Esophagus muscularis mucosa (tissue), 4 donors: ENCODE measurements around the gene RHNO1. TPM values are rescaled to one million over a fixed set of nuclear protein-coding genes. Genes with fewer than 3 reads are reported as not detected.

ENCODE experiments used
- DNase-seq: peaks from one replicate; pipeline ENCODE4 v3.0.0-alpha.2; 2017; ENCODE audit errors: extremely low spot score
- H3K27ac ChIP-seq, 4 donors: fragments of 200-600 bp; sonication (generic); replicated peaks in 1 of 4; 1 replicate in 3 of 4; 2 replicates in 1 of 4; pipeline ENCODE4 v1.5.1; 2016 to 2019; ENCODE audit warnings: mild to moderate bottlenecking in 1 of 4
- H3K27me3 ChIP-seq, 4 donors: fragments of 200-600 bp; sonication (generic); one replicate each; pipeline versions ENCODE4 v1.5.1 to v1.6.0; 2016 to 2019
- H3K36me3 ChIP-seq, 4 donors: fragments of 200-600 bp; sonication (generic); one replicate each; pipeline ENCODE4 v1.5.1; 2016 to 2019
- H3K4me1 ChIP-seq, 4 donors: fragments of 200-600 bp; sonication (generic); one replicate each; pipeline ENCODE4 v1.5.1; 2016 to 2019
- H3K4me3 ChIP-seq, 4 donors: fragments of 200-600 bp; sonication (generic); 1 replicate in 2 of 4; 2 replicates in 2 of 4; pipeline ENCODE4 v1.5.1; 2016 to 2019; ENCODE audit warnings: mild to moderate bottlenecking in 4 of 4, moderate library complexity in 1 of 4
- H3K9me3 ChIP-seq, 4 donors: fragments of 200-600 bp; sonication (generic); 1 replicate in 3 of 4; 2 replicates in 1 of 4; pipeline ENCODE4 v1.5.1; 2016 to 2019
- CTCF ChIP-seq, 3 experiments: fragments of 200-600 bp in 2 of 3; fragments of 450-650 bp in 1 of 3; sonication (generic) in 2 of 3; IDR thresholded peaks; one replicate each; pipeline ENCODE4 v1.5.1; 2017 to 2019; ENCODE audit warnings: antibody characterized with exemption in 3 of 3, mild to moderate bottlenecking in 2 of 3, moderate library complexity in 1 of 3
- EP300 ChIP-seq: sonication (generic); formaldehyde crosslinking; IDR thresholded peaks from one replicate; pipeline ENCODE4 v1.6.1; 2017; ENCODE audit warnings: antibody characterized with exemption
- POLR2A ChIP-seq: fragments of 450-650 bp; IDR thresholded peaks from one replicate; pipeline ENCODE4 v1.6.1; 2017; ENCODE audit warnings: antibody characterized with exemption, moderate library complexity, mild to moderate bottlenecking, low read depth
- POLR2AphosphoS5 ChIP-seq, 2 donors: sonication (generic); formaldehyde crosslinking; IDR thresholded peaks; one replicate each; pipeline ENCODE4 v1.6.1; 2017; ENCODE audit warnings: antibody characterized with exemption in 2 of 2
- WGBS: methylation state at CpG from one replicate; pipeline ENCODE4 v1.1.5; 2018; 5-methylcytosine and 5-hydroxymethylcytosine counted together
- intact Hi-C: fragments of 100-400 bp; cut with DNase I; formaldehyde crosslinking; loops from one replicate; pipeline ENCODE4 v1.15.1; 2023
- total RNA-seq, 4 donors: library from RNA; depleted of rRNA; stranded (reverse); fragments of >200 nt; gene quantifications; one replicate each; pipeline versions ENCODE4 v1.1.0 to v1.2.1, GENCODE V29; 2016

Gene RHNO1
- total RNA-seq, 4 donors from 2014 or later: 7.1 to 9.7 (median 8.9) TPM

GRCh38 chr12:2893007-2893406 lies 16.0 kb downstream of the RHNO1 start:
- DNase-seq: no peak
- TF ChIP-seq POLR2AphosphoS5 (IDR thresholded peaks at IDR 0.05) (peak; percentile 64 to 76), EP300 (no peak)
- peak overlapping the region in 3 of 4 donors; percentile 20 to 77 (median 74) for H3K4me3 ChIP-seq
- no peaks in the 10 kb centered on the region for H3K9me3 ChIP-seq
- H3K36me3 ChIP-seq: peaks cover 0 to 6% (median 0%) of the 10 kb centered on the region in 4 donors
- intact Hi-C loops: no loop called here
- 59% methylated on average over 8 of the region's 8 CpGs for WGBS
- peak overlapping the region; percentile 26 to 97 (median 84) for H3K27ac ChIP-seq
- H3K27me3 ChIP-seq: no peaks in the 10 kb centered on the region
- peaks cover 23 to 64% (median 59%) of the 10 kb centered on the region in 4 donors for H3K4me1 ChIP-seq

- Histone ChIP-seq H3K36me3 (no peaks in the 10 kb centered on the region), H3K4me1 (peaks cover 21 to 61% (median 56%) of the 10 kb centered on the region in 4 donors), H3K27ac (no peak overlapping the region), H3K27me3 (no peaks in the 10 kb centered on the region), H3K4me3 (no peak overlapping the region), H3K9me3 (no peaks in the 10 kb centered on the region)
- WGBS: 9% methylated on average over 2 of the region's 2 CpGs
- no peak for DNase-seq
- TF ChIP-seq CTCF (IDR thresholded peaks at IDR 0.05) (no peak), POLR2AphosphoS5 (IDR thresholded peaks at IDR 0.05) (no peak), EP300 (no peak), POLR2A (no peak)
- intact Hi-C loops: no loop called here
Observed at GRCh38 chr12:2895051-2895451, 18.0 kb downstream of the RHNO1 start.

GRCh38 chr12:2895511-2895910 lies 18.5 kb downstream of the RHNO1 start:
- no peak for TF ChIP-seq POLR2AphosphoS5 (IDR thresholded peaks at IDR 0.05)
- Histone ChIP-seq H3K4me1 (peaks cover 18 to 57% (median 52%) of the 10 kb centered on the region in 4 donors), H3K27ac (no peak overlapping the region), H3K9me3 (no peaks in the 10 kb centered on the region), H3K36me3 (no peaks in the 10 kb centered on the region), H3K4me3 (no peak overlapping the region), H3K27me3 (no peaks in the 10 kb centered on the region)
- intact Hi-C loops: no loop called here
- 91% methylated on average over 2 of the region's 2 CpGs for WGBS
- no peak for DNase-seq

- TF ChIP-seq POLR2A (no peak), CTCF (IDR thresholded peaks at IDR 0.05) (no peak), EP300 (no peak), POLR2AphosphoS5 (IDR thresholded peaks at IDR 0.05) (no peak)
- intact Hi-C loops: no loop called here
- no peak for DNase-seq
- no peaks in the 10 kb centered on the region for H3K9me3 ChIP-seq
- H3K27ac ChIP-seq: no peak overlapping the region
- H3K4me3 ChIP-seq: no peak overlapping the region
- WGBS: 98% methylated on average over 5 of the region's 5 CpGs
- peaks cover 14 to 61% (median 51%) of the 10 kb centered on the region in 4 donors for H3K4me1 ChIP-seq
- no peaks in the 10 kb centered on the region for H3K36me3 ChIP-seq
- no peaks in the 10 kb centered on the region for H3K27me3 ChIP-seq
Observed at GRCh38 chr12:2897418-2897817, 20.4 kb downstream of the RHNO1 start.

GRCh38 chr12:2900642-2901041 lies 23.6 kb downstream of the RHNO1 start:
- 95% methylated on average over 8 of the region's 8 CpGs for WGBS
- intact Hi-C loops: no loop called here
- no peak for TF ChIP-seq CTCF (IDR thresholded peaks at IDR 0.05)
- TF ChIP-seq POLR2AphosphoS5 (IDR thresholded peaks at IDR 0.05): no peak
- no peak for TF ChIP-seq EP300
- no peaks in the 10 kb centered on the region for H3K36me3 ChIP-seq
- DNase-seq: no peak
- H3K9me3 ChIP-seq: no peaks in the 10 kb centered on the region
- H3K27ac ChIP-seq: no peak overlapping the region
- peaks cover 9 to 33% (median 25%) of the 10 kb centered on the region in 4 donors for H3K4me1 ChIP-seq
- H3K27me3 ChIP-seq: no peaks in the 10 kb centered on the region
- no peak overlapping the region for H3K4me3 ChIP-seq

GRCh38 chr12:2902272-2902880 lies 25.4 kb downstream of the RHNO1 start:
- DNase-seq: no peak
- H3K36me3 ChIP-seq: no peaks in the 10 kb centered on the region
- intact Hi-C loops: no loop called here
- no peak for TF ChIP-seq EP300
- TF ChIP-seq POLR2A: no peak
- TF ChIP-seq CTCF (IDR thresholded peaks at IDR 0.05): no peak
- TF ChIP-seq POLR2AphosphoS5 (IDR thresholded peaks at IDR 0.05): no peak
- H3K9me3 ChIP-seq: no peaks in the 10 kb centered on the region
- no peak overlapping the region for H3K4me3 ChIP-seq
- H3K27ac ChIP-seq: no peak overlapping the region
- H3K4me1 ChIP-seq: peaks cover 4 to 23% (median 10%) of the 10 kb centered on the region in 4 donors
- WGBS: 50% methylated on average over 4 of the region's 4 CpGs
- H3K27me3 ChIP-seq: no peaks in the 10 kb centered on the region
